IMR-90 (cell line): ENCODE measurements around the gene KLHL40. TPM values are rescaled to one million over a fixed set of nuclear protein-coding genes. Genes with fewer than 3 reads are reported as not detected.

Source experiments
- ATAC-seq: fragments of 200-7000 bp; cut with Tn5 transposase; 2 replicates; pipeline ENCODE4 v1.9.1; 2020; ENCODE audit warnings: low read depth, mild to moderate bottlenecking, moderate library complexity
- BruUV-seq: library from RNA; stranded (reverse); fragments of 400-500 nt; replicated peaks from 2 replicates; lab custom pipeline; 2021; lab: Mats Ljungman, UMichigan
- CTCF ChIA-PET: fragments of 300-600 bp; formaldehyde crosslinking; extraction: SDS; loops from one replicate; lab custom pipeline; 2021; ENCODE audit warnings: antibody characterized with exemption; lab: Yijun Ruan, JAX
- POLR2A ChIA-PET: fragments of 300-600 bp; sonication (Branson Sonifier 250); formaldehyde crosslinking; loops from one replicate; lab custom pipeline; 2022; ENCODE audit warnings: antibody characterized with exemption; ENCODE audit not compliant: unreplicated experiment; lab: Charles Lee
- DNase-seq: peaks from one replicate; pipeline ENCODE4 v3.0.0; 2013
- H2AFZ ChIP-seq: replicated peaks from 2 replicates; pipeline ENCODE3; 2013; ENCODE audit warnings: low read length, mild to moderate bottlenecking; ENCODE audit not compliant: poor library complexity
- H2AK5ac ChIP-seq: 2 replicates; pipeline ENCODE4 v1.6.1; 2013; ENCODE audit warnings: low read depth, low read length, inconsistent platforms
- H2AK9ac ChIP-seq: replicated peaks from 2 replicates; pipeline ENCODE3; 2013; ENCODE audit warnings: mild to moderate bottlenecking, low read depth, low read length, moderate library complexity; ENCODE audit not compliant: poor library complexity
- H2BK120ac ChIP-seq: 2 replicates; pipeline ENCODE4 v1.6.1; 2013; ENCODE audit warnings: low read depth, low read length, inconsistent platforms
- H2BK15ac ChIP-seq: 3 replicates; pipeline ENCODE4 v1.6.1; 2013; ENCODE audit warnings: low read depth, low read length, inconsistent platforms
- H2BK20ac ChIP-seq: 2 replicates; pipeline ENCODE4 v1.6.1; 2013; ENCODE audit warnings: low read depth, mild to moderate bottlenecking, inconsistent platforms, low read length, moderate library complexity
- H2BK5ac ChIP-seq: 2 replicates; pipeline ENCODE4 v1.6.1; 2013; ENCODE audit warnings: mild to moderate bottlenecking, low read depth, low read length, inconsistent platforms; ENCODE audit not compliant: poor library complexity, severe bottlenecking
- H3K14ac ChIP-seq: replicated peaks from 2 replicates; pipeline ENCODE4 v1.6.1; 2013; ENCODE audit warnings: low read depth, low read length, inconsistent platforms
- H3K18ac ChIP-seq: 2 replicates; pipeline ENCODE4 v1.6.1; 2013; ENCODE audit warnings: low read depth, low read length, control low read depth
- H3K23ac ChIP-seq: 2 replicates; pipeline ENCODE4 v1.6.1; 2013; ENCODE audit warnings: low read depth, low read length, inconsistent platforms
- H3K27ac ChIP-seq: 2 replicates; pipeline ENCODE4 v1.5.1; 2013; ENCODE audit warnings: mild to moderate bottlenecking, control low read depth, low read length; ENCODE audit not compliant: insufficient read depth
- H3K27me3 ChIP-seq: 2 replicates; pipeline ENCODE4 v1.6.1; 2013; ENCODE audit warnings: low read length; ENCODE audit not compliant: control insufficient read depth, insufficient read depth
- H3K36me3 ChIP-seq: 2 replicates; pipeline ENCODE4 v1.6.1; 2013; ENCODE audit warnings: low read length, mixed read lengths; ENCODE audit not compliant: control insufficient read depth, insufficient read depth
- H3K4ac ChIP-seq: 2 replicates; pipeline ENCODE4 v1.6.1; 2013; ENCODE audit warnings: low read depth, low read length, inconsistent platforms
- H3K4me1 ChIP-seq: 2 replicates; pipeline ENCODE4 v1.6.1; 2013; ENCODE audit warnings: low read length, mixed read lengths; ENCODE audit not compliant: control insufficient read depth, insufficient read depth
- H3K4me2 ChIP-seq: 2 replicates; pipeline ENCODE4 v1.6.1; 2013; ENCODE audit warnings: low read depth, mild to moderate bottlenecking, control low read depth, low read length, moderate library complexity
- H3K4me3 ChIP-seq: 2 replicates; pipeline ENCODE4 v1.5.1; 2013; ENCODE audit warnings: low read depth, mild to moderate bottlenecking, control low read depth, low read length, moderate library complexity; ENCODE audit not compliant: insufficient read depth
- H3K56ac ChIP-seq: 2 replicates; pipeline ENCODE4 v1.6.1; 2013; ENCODE audit warnings: low read length, inconsistent platforms; ENCODE audit not compliant: insufficient read depth; ENCODE audit errors: extremely low read depth
- H3K79me1 ChIP-seq, 2 experiments: 2 replicates each; pipeline ENCODE4 v1.6.1; 2013; ENCODE audit warnings: low read length in 2 of 2, inconsistent platforms in 1 of 2, low read depth in 1 of 2
- H3K9ac ChIP-seq: 2 replicates; pipeline ENCODE4 v1.6.1; 2013; ENCODE audit warnings: low read depth, low read length, control low read depth
- H3K9me1 ChIP-seq: 2 replicates; pipeline ENCODE4 v1.6.1; 2013; ENCODE audit warnings: low read length, inconsistent platforms; ENCODE audit not compliant: insufficient read depth
- H3K9me3 ChIP-seq: 2 replicates; pipeline ENCODE4 v1.6.1; 2013; ENCODE audit warnings: low read length; ENCODE audit not compliant: control insufficient read depth, insufficient read depth
- H4K20me1 ChIP-seq: 2 replicates; pipeline ENCODE4 v1.6.1; 2013; ENCODE audit warnings: low read length, inconsistent platforms; ENCODE audit not compliant: insufficient read depth
- H4K5ac ChIP-seq: 2 replicates; pipeline ENCODE4 v1.6.1; 2013; ENCODE audit warnings: mild to moderate bottlenecking, low read depth, low read length, control low read depth
- H4K8ac ChIP-seq, 2 experiments: 2 replicates each; pipeline ENCODE4 v1.6.1; 2013; ENCODE audit warnings: low read depth in 2 of 2, low read length in 2 of 2, control low read depth in 1 of 2, inconsistent platforms in 1 of 2
- H4K91ac ChIP-seq: 2 replicates; pipeline ENCODE4 v1.6.1; 2013; ENCODE audit warnings: low read depth, low read length, inconsistent platforms; ENCODE audit not compliant: insufficient read depth
- BHLHE40 ChIP-seq: fragments of 150-350 bp; IDR thresholded peaks from 2 replicates; pipeline ENCODE4 v1.6.1; 2016; ENCODE audit warnings: mild to moderate bottlenecking, low read depth, low read length
- CEBPB ChIP-seq: IDR thresholded peaks from 2 replicates; pipeline ENCODE4 v1.6.1; 2012; ENCODE audit warnings: low read depth, low read length, improper control_type of control experiment
- CHD1 ChIP-seq: IDR thresholded peaks from 2 replicates; pipeline ENCODE4 v1.6.1; 2012; ENCODE audit warnings: low read depth, low read length, improper control_type of control experiment
- FOS ChIP-seq: fragments of 150-350 bp; IDR thresholded peaks from 2 replicates; pipeline ENCODE4 v1.6.1; 2016; ENCODE audit warnings: low read depth, low read length
- MAFK ChIP-seq: IDR thresholded peaks from 2 replicates; pipeline ENCODE4 v1.6.1; 2012; ENCODE audit warnings: low read depth, low read length, improper control_type of control experiment
- MXI1 ChIP-seq: IDR thresholded peaks from 2 replicates; pipeline ENCODE4 v1.6.1; 2012; ENCODE audit warnings: low read depth, mild to moderate bottlenecking, low read length, moderate library complexity, borderline replicate concordance
- NFE2L2 ChIP-seq: fragments of 150-350 bp; IDR thresholded peaks from 2 replicates; pipeline ENCODE4 v1.6.1; 2016; ENCODE audit warnings: low read depth, mild to moderate bottlenecking, low read length
- POLR2A ChIP-seq: IDR thresholded peaks from 2 replicates; pipeline ENCODE4 v1.6.1; 2012; ENCODE audit warnings: mild to moderate bottlenecking, low read depth, low read length
- RAD21 ChIP-seq: IDR thresholded peaks from 2 replicates; pipeline ENCODE4 v1.6.1; 2012; ENCODE audit warnings: low read length, improper control_type of control experiment
- RCOR1 ChIP-seq: IDR thresholded peaks from 2 replicates; pipeline ENCODE4 v1.6.1; 2012; ENCODE audit warnings: mild to moderate bottlenecking, low read length, improper control_type of control experiment; ENCODE audit not compliant: insufficient replicate concordance
- RFX5 ChIP-seq: IDR thresholded peaks from 2 replicates; pipeline ENCODE4 v1.8.0; 2012; ENCODE audit warnings: low read depth, mild to moderate bottlenecking, low read length, moderate library complexity
- SMC3 ChIP-seq: fragments of 150-350 bp; IDR thresholded peaks from 2 replicates; pipeline ENCODE4 v1.6.1; 2016; ENCODE audit warnings: low read depth, mild to moderate bottlenecking, antibody characterized with exemption, low read length, moderate library complexity
- WGBS, 2 experiments: methylation state at CpG; one replicate each; pipeline versions ENCODE4 v1.1.5 to v1.1.7; 2013; ENCODE audit warnings: missing lambda C conversion rate in 2 of 2; ENCODE audit not compliant: insufficient read length in 1 of 2; ENCODE audit errors: extremely low coverage in 2 of 2; 5-methylcytosine and 5-hydroxymethylcytosine counted together
- dilution Hi-C: fragments of 300-500 bp; cut with HindIII; formaldehyde crosslinking; loops from one replicate; pipeline ENCODE4 v1.14.3; 2018; ENCODE audit warnings: low sequenced_read_pairs; ENCODE audit not compliant: unreplicated experiment
- in situ Hi-C: fragments of 300-500 bp; cut with MboI; formaldehyde crosslinking; loops from 3 replicates; pipeline ENCODE4 v1.14.3; 2019; ENCODE audit warnings: low sequenced_read_pairs, inconsistent platforms, mixed read lengths
- intact Hi-C: fragments of 100-400 bp; cut with micrococcal nuclease; formaldehyde crosslinking; loops from 2 replicates; pipeline ENCODE4 v1.10.0; 2022
- polyA plus RNA-seq, 3 experiments: library from polyadenylated mRNA; depleted of rRNA; stranded (reverse); fragments of >200 nt; gene quantifications; 2 replicates each; pipeline ENCODE4 v1.2.3, GENCODE V29; 2012; ENCODE audit warnings: low replicate concordance in 1 of 3
- total RNA-seq: library from RNA; depleted of rRNA; stranded (reverse); fragments of >200 nt; gene quantifications from 2 replicates; pipeline ENCODE4 v1.2.3, GENCODE V29; 2012
- TF ChIP-seq, protein P1 (sequence below): conservative IDR thresholded peaks from 2 replicates; pipeline ENCODE4 v1.5.1; 2012; ENCODE audit warnings: mild to moderate bottlenecking, low read depth, low read length, improper control_type of control experiment
- TF ChIP-seq, protein P2 (sequence below): fragments of 150-350 bp; IDR thresholded peaks from 2 replicates; pipeline ENCODE4 v1.6.1; 2016; ENCODE audit warnings: low read depth, mild to moderate bottlenecking, low read length, moderate library complexity, borderline replicate concordance
- TF ChIP-seq, protein P3 (sequence below): fragments of 150-350 bp; IDR thresholded peaks from 2 replicates; pipeline ENCODE4 v1.6.1; 2017; ENCODE audit warnings: mild to moderate bottlenecking, antibody characterized with exemption, low read length, low read depth

KLHL40 gene
- total and polyA plus RNA-seq, 2 of the 4 experiments (the other 2 are of a cell fraction), result not detected

- WGBS, 2 experiments, result 75% methylated on average over 2 of the region's 7 CpGs; no CpG with 5 or more reads in 1 of the 2 experiments
- intact Hi-C loops, result no loop called here
- no TSS peak for BruUV-seq
These were observed 1.7 kb downstream of the KLHL40 start for GRCh38 chr3:42686832-42687650.

More at GRCh38 chr3:42686832-42687650, 1.7 kb downstream of the KLHL40 start:
- peaks cover 7% of the 10 kb centered on the region for H3K9me3 ChIP-seq
- H4K5ac ChIP-seq, result no peak overlapping the region
- H2BK20ac ChIP-seq, result no peak overlapping the region
- no peak overlapping the region for H2AK9ac ChIP-seq
- H3K14ac ChIP-seq, result no peak overlapping the region
- H3K27me3 ChIP-seq, result peaks cover 52% of the 10 kb centered on the region
- no peak overlapping the region for H2AK5ac ChIP-seq
- dilution Hi-C loops (no loop called here), in situ Hi-C loops (no loop called here)
- peaks cover 6% of the 10 kb centered on the region for H3K9me1 ChIP-seq
- H3K36me3 ChIP-seq, result no peaks in the 10 kb centered on the region
- H4K91ac ChIP-seq, result no peak overlapping the region
- H2AFZ ChIP-seq, result no peak overlapping the region
- CTCF ChIA-PET, result interaction anchor here (1.3 kb wide), 1 partner anchor 58 kb away, joined by 4 read pairs; no protein-coding TSS in a partner anchor
- H3K18ac ChIP-seq, result no peak overlapping the region
- no peak for ATAC-seq
- no peak overlapping the region for H3K4ac ChIP-seq
- no peaks in the 10 kb centered on the region for H3K79me1 ChIP-seq
- no peak overlapping the region for H3K9ac ChIP-seq
- H4K8ac ChIP-seq, result no peak overlapping the region
- no peak overlapping the region for H2BK15ac ChIP-seq
- H3K4me3 ChIP-seq, result no peak overlapping the region
- H2BK120ac ChIP-seq, result no peak overlapping the region
- H3K4me2 ChIP-seq, result no peak overlapping the region
- H4K20me1 ChIP-seq, result no peaks in the 10 kb centered on the region; the same call in 1 of the 2 replicates
- peaks cover 5% of the 10 kb centered on the region for H3K4me1 ChIP-seq
- H3K27ac ChIP-seq, result no peak overlapping the region
- TF ChIP-seq, protein P1, sequence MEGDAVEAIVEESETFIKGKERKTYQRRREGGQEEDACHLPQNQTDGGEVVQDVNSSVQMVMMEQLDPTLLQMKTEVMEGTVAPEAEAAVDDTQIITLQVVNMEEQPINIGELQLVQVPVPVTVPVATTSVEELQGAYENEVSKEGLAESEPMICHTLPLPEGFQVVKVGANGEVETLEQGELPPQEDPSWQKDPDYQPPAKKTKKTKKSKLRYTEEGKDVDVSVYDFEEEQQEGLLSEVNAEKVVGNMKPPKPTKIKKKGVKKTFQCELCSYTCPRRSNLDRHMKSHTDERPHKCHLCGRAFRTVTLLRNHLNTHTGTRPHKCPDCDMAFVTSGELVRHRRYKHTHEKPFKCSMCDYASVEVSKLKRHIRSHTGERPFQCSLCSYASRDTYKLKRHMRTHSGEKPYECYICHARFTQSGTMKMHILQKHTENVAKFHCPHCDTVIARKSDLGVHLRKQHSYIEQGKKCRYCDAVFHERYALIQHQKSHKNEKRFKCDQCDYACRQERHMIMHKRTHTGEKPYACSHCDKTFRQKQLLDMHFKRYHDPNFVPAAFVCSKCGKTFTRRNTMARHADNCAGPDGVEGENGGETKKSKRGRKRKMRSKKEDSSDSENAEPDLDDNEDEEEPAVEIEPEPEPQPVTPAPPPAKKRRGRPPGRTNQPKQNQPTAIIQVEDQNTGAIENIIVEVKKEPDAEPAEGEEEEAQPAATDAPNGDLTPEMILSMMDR, result no peak
- TF ChIP-seq FOS (no peak), RCOR1 (no peak), RFX5 (no peak), CHD1 (no peak), RAD21 (no peak), CEBPB (no peak), NFE2L2 (no peak), MXI1 (no peak), MAFK (no peak), POLR2A (no peak), BHLHE40 (no peak), SMC3 (no peak)
- TF ChIP-seq, protein P2, sequence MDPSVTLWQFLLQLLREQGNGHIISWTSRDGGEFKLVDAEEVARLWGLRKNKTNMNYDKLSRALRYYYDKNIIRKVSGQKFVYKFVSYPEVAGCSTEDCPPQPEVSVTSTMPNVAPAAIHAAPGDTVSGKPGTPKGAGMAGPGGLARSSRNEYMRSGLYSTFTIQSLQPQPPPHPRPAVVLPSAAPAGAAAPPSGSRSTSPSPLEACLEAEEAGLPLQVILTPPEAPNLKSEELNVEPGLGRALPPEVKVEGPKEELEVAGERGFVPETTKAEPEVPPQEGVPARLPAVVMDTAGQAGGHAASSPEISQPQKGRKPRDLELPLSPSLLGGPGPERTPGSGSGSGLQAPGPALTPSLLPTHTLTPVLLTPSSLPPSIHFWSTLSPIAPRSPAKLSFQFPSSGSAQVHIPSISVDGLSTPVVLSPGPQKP, result no peak
- TF ChIP-seq, protein P3, sequence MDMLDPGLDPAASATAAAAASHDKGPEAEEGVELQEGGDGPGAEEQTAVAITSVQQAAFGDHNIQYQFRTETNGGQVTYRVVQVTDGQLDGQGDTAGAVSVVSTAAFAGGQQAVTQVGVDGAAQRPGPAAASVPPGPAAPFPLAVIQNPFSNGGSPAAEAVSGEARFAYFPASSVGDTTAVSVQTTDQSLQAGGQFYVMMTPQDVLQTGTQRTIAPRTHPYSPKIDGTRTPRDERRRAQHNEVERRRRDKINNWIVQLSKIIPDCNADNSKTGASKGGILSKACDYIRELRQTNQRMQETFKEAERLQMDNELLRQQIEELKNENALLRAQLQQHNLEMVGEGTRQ, result no peak
- H3K23ac ChIP-seq, result no peak overlapping the region
- POLR2A ChIA-PET, result no interaction called here
- H2BK5ac ChIP-seq, result no peak overlapping the region
- no peak overlapping the region for H3K56ac ChIP-seq
- DNase-seq, result no peak
